CD4-positive, alpha-beta T cell treated with Interleukin-21 for 1 hour (primary cell): ENCODE results near the gene DENND1A.
A peak's percentile ranks its signal among the peaks of the same experiment; 100 is the strongest.

ENCODE experiments used
- DNase-seq: peaks from one replicate; pipeline ENCODE4 v3.0.0-alpha.2; 2020

The DENND1A gene

DNA sequence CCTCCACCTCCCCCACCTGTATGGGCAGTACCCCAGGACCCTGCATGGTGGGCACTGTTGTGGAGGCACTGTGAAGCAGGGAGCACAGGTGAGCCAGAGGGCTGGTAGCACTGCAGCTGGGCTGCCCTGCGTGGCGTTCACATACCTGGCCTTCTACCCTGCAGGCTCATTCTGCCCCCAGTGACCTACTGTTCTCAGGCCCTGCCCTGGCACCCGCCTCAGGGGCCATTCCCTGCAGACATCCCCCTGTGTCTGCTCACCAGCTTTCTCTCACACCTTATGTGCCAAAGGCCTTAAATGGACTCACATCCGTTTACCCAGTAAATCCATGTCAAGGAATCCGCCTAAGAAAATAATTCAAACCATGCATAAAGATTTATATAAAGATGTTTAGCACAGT lies 377.4 kb downstream of the DENND1A start:
- DNase-seq, result no peak

- no peak for DNase-seq
These were observed 378.2 kb downstream of the DENND1A start for GRCh38 chr9:123551734-123552133.

DNA sequence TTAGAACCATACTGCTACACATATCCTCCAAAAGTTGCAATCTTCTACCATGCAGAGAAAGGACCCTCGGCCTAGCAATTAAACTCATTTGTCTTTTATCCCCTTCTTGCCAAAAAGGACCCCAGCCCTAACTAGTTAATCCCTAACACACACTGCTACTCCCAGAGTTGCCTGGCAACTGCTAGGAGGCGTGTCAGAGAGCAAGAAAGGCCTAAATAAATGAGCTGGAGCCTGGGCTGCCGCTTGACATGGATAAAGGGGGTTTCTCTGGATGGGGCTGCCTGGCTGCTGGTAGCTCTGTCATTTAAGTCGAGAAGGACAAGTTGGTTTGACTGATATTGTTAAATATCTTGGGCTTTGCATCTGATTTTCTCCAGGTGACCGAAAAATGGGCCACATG lies 379.1 kb downstream of the DENND1A start:
- no peak for DNase-seq

- DNase-seq, result no peak
These were observed 379.9 kb downstream of the DENND1A start for GRCh38 chr9:123550012-123550411.

GRCh38 chr9:123548741-123549545 lies 381.0 kb downstream of the DENND1A start:
- DNase-seq, result no peak

- peak; percentile 36 for DNase-seq
These were observed 385.7 kb downstream of the DENND1A start for GRCh38 chr9:123544007-123544827.

DNA sequence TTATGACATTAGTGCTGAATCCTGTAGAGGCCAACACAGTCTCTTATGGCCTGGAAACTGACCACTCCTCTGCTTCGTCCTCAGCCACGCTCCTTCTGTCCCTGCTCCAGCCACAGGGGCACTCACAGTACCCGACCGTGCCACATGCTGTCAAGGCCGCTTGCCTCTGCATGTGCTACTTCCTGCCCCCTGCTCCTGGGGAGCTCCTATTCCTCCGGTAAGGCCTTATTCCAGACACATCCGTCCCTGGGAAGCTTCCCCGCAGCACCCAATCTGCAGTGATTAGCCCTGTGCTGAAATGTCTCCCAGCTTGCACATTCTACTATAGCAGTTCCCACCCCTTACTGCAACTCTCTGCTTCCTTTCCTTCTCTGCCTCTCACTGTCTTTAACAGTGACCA lies 386.4 kb downstream of the DENND1A start:
- DNase-seq, result no peak

DNA sequence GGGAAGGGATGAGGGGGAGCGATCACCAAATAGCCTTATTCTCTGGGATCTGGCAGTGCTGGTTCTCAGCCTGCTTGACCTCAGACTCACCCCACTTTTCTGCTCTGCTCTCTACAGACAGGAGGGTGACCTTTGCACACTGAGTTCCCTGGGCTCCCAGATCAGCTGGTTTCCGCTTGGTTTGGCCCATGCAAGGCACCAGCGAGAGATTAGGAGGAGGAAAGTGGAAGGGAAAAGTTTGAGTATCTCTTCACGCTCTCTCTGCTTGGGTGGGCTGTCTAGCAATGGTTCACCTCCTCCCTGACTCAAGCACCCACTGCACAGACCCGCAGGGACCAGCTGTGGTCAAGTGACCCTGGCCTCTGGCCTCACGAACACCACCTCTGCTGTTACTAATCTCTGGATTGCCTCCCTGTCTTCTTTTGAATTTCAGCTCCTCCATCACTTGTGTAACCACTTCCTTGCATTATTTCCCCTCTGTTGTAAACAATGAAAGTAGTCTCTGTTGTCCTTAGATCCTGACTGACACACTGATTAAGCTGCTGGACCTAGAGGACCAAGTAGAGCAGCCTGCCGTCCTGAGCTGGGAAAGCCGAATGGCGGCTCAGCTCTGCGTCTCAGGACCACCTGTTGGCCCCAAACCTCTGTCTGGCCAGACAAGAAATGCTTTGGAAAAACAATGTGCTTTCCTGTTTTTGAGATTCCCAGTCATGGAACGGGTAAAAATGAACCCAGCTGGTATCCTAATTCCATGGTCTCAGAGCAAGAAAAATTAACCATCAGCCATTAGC lies 387.3 kb downstream of the DENND1A start:
- DNase-seq, result no peak

- DNase-seq, result no peak
These were observed 388.5 kb downstream of the DENND1A start for GRCh38 chr9:123541411-123541810.

DNA sequence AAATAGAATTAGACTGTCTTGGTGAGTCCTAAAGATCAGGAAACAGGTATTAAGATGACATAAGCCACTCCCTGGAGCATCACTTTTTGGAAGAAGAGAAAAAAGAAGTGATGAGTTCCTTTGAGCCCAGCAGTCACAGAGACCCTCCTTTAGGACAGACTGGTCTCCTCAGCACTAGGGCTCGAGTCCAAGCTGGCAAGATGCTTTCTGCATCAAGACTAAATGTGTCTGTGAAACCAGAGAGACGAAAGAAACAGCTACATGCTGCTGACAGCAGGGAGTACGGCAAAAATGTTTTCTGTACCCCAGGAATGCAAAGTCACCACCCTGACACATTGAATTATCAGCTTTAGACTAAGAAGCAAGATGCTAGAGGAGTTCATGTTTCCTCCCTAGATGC lies 389.5 kb downstream of the DENND1A start:
- no peak for DNase-seq

DNA sequence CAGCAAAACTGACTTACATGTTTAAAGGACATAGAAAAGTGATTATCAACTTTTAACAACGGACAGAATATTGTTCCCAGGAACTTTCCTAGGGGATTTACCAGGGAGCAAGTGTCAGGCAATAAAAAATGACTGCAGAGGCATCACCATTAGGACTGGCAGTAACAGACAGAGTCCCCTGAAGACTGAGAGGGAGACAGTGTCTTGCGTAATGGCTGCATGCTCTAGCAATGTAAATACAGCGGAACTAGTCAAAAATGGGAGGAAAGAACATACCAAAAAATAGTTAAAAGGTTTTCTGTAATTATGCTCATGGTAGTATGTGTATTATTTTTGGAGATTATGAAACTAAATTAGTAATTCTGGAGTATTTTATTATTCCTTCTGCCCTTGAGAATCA lies 392.1 kb downstream of the DENND1A start:
- DNase-seq, result no peak

- no peak for DNase-seq
These were observed 393.5 kb downstream of the DENND1A start for GRCh38 chr9:123536455-123536868.

DNA sequence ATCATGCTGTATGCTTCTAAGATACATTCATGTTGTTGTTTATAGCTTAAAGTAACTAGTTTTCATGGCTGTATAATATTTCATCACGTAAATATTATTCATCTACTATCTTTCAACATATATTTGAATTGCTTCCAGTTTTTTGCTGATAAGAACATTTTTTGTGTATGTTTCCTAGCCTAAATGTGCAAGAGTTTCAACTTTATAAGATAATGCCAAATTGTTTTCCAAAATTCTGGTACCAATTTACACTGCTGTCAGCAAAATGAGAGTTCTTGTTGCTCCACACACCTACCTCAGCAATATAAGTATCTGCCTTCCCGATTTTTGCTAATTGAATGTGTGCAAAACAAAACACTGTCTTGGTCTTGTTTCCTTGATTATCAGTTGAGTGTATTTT lies 395.6 kb downstream of the DENND1A start:
- no peak for DNase-seq

DNA sequence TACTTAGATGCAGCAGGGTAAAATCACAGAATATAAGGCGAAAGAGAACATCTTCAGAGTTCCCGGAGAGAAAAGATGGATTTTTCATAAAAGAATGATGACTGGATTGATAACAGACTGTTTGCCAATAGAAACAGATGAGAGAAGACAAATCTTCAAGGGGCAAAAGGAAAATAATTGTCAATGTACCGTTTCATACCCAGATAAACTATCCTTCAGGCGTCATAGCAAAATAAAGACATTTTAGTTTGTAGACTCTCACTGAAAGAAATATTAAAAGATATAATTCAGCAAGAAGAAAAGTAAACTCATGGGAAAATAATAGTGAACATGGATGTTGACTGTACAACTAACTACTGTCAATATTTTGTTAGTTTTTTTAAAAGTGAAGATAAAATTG lies 399.7 kb downstream of the DENND1A start:
- no peak for DNase-seq

- DNase-seq, result no peak
These were observed 401.4 kb downstream of the DENND1A start for GRCh38 chr9:123528501-123528900.

DNA sequence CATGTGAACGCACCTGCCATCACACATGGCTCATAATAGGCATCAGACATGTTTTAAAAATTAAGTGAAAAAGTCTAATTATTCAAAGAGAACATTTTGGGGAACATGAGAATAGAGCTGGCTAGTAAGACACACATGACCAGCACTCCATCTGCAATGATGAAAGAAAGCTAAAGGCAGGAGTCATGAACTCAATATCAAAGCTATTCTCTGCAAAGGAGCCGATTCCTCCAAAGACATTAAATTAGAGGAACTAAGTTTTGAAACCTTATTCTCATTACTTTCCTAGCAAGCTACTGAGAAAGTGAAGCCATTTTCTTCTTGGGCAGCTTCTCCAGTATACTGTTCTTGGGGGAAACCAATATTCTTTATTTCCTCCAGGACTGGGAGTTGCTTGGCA lies 401.9 kb downstream of the DENND1A start:
- no peak for DNase-seq

GRCh38 chr9:123525957-123526356 lies 404.0 kb downstream of the DENND1A start:
- no peak for DNase-seq

GRCh38 chr9:123525424-123525823 lies 404.5 kb downstream of the DENND1A start:
- DNase-seq, result no peak

- no peak for DNase-seq
These were observed 405.1 kb downstream of the DENND1A start for GRCh38 chr9:123524866-123525265.

DNA sequence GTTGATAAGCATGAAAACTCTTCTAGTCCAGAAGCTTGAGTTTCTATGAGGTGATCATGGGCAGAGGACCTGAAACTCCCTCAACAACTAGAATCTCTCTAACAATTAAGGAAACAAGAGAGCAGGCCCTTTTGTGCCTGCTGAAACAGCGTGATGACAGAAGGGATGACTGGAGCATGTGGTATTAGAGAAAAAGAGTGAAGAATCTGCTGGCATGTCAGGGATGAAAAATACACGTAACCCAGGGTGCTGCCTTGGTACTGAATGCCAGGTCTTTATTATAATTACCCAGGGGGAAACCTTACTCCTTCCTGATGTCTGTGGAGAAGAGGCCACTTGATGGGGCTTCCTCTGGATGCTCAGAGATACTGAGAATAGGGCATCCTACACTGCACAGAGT lies 406.1 kb downstream of the DENND1A start:
- no peak for DNase-seq

DNA sequence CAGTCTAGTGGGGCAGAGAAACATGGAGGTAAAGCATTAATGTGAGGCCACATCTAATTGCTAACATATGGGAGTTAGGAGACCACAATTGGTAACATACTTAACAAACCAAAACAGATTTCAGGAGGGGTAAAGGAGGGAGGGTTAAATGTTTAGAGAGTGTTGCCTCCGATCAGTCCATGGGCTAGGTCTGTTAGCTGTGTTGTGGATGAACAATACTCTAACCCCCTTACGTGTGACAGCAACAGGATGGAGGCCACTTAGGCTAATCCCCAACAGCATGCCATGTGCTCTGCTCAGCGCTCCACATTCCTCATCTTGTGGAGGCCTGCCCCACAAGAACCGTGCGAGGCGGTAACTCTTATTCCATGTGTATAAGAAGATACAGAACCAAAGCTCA lies 406.9 kb downstream of the DENND1A start:
- no peak for DNase-seq

- DNase-seq, result no peak
These were observed 407.7 kb downstream of the DENND1A start for GRCh38 chr9:123522251-123522650.

GRCh38 chr9:123518338-123518737 lies 411.6 kb downstream of the DENND1A start:
- DNase-seq, result no peak
